Gastrocnemius medialis (tissue), 4 donors: ENCODE measurements around the gene SYNJ2. TPM values are rescaled to one million over a fixed set of nuclear protein-coding genes. Genes with fewer than 3 reads are reported as not detected.

Source experiments
- ATAC-seq, 2 donors: fragments of 150-250 bp; one replicate each; pipeline ENCODE4 v1.9.1; 2016
- DNase-seq, 2 donors: peaks; one replicate each; pipeline ENCODE4 v3.0.0-alpha.2; 2019
- H3K27ac ChIP-seq, 4 donors: fragments of 200-600 bp; sonication (generic); 1 replicate in 1 of 4; 2 replicates in 3 of 4; pipeline ENCODE4 v1.5.1; 2016 to 2018; ENCODE audit warnings: mild to moderate bottlenecking in 2 of 4, moderate library complexity in 1 of 4
- H3K27me3 ChIP-seq, 3 donors: fragments of 200-600 bp; sonication (generic) in 2 of 3; 1 replicate in 1 of 3; 2 replicates in 2 of 3; pipeline versions ENCODE4 v1.5.1 to v1.6.0; 2016 to 2019; ENCODE audit warnings: mild to moderate bottlenecking in 1 of 3, moderate library complexity in 1 of 3
- H3K36me3 ChIP-seq, 2 donors: fragments of 200-600 bp; sonication (generic) in 1 of 2; one replicate each; pipeline ENCODE4 v1.5.1; 2017 to 2018
- H3K4me1 ChIP-seq, 2 donors: fragments of 200-600 bp; sonication (generic) in 1 of 2; one replicate each; pipeline ENCODE4 v1.5.1; 2016 to 2017; ENCODE audit warnings: mild to moderate bottlenecking in 2 of 2
- H3K4me3 ChIP-seq, 4 donors: fragments of 200-600 bp; sonication (generic) in 3 of 4; 1 replicate in 1 of 4; 2 replicates in 3 of 4; pipeline ENCODE4 v1.5.1; 2016 to 2019; ENCODE audit warnings: mild to moderate bottlenecking in 2 of 4
- H3K9me3 ChIP-seq, 3 donors: fragments of 200-600 bp; sonication (generic) in 2 of 3; 1 replicate in 1 of 3; 2 replicates in 2 of 3; pipeline ENCODE4 v1.5.1; 2016 to 2019
- POLR2A ChIP-seq, 2 donors: fragments of 450-650 bp; IDR thresholded peaks; one replicate each; pipeline ENCODE4 v1.6.1; 2017; ENCODE audit warnings: antibody characterized with exemption in 2 of 2, mild to moderate bottlenecking in 2 of 2, moderate library complexity in 2 of 2
- in situ Hi-C, 4 donors: fragments of 200-750 bp; cut with MboI; loops; one replicate each; pipeline versions ENCODE4 v1.15.0 to v1.8.0; 2017; ENCODE audit warnings: low sequenced_read_pairs in 4 of 4
- intact Hi-C: fragments of 100-400 bp; cut with DNase I; formaldehyde crosslinking; loops from one replicate; pipeline ENCODE4 v1.15.1; 2023; ENCODE audit warnings: low total_unique reads
- total RNA-seq, 4 donors: library from RNA; depleted of rRNA; stranded (reverse); fragments of >200 nt; gene quantifications; one replicate each; pipeline versions ENCODE4 v1.1.0 to v1.2.3, GENCODE V29; 2016
- TF ChIP-seq, protein P1 (sequence below), 5 experiments: fragments of 450-650 bp in 3 of 5; fragments of 200-600 bp in 2 of 5; sonication (generic) in 2 of 5; IDR thresholded peaks in 4 of 5; conservative IDR thresholded peaks in 1 of 5; 1 replicate in 4 of 5; 2 replicates in 1 of 5; pipeline ENCODE4 v1.5.1; 2016 to 2019; ENCODE audit warnings: antibody characterized with exemption in 5 of 5, mild to moderate bottlenecking in 3 of 5, moderate library complexity in 3 of 5

SYNJ2 gene
- total RNA-seq, 4 donors from 2014 or later: 3.9 to 17.0 (median 7.0) TPM

DNA sequence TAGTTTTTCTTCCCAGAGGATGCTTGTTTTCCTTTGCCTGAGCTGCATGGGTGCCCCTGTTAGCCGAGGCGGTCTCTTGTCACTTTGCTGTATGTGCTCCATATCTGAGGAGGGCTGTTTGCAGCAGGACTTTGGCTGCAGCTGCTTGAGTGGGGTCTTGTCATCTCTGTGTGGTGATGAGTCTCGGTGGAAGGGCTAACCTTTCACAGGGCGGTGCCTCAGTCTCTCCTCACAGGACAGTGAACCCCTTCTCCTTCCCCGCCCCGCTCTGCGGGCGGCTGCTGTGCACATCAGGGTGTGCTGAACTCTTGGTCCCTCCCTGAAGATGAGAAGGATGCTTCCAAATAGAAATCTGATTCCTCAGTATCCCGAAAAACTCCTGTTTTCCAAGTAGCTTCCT, 75.1 kb downstream of the SYNJ2 start:
- Histone ChIP-seq H3K4me1 (peaks cover 13 to 16% of the 10 kb centered on the region in 2 donors), H3K27ac (no peak overlapping the region), H3K36me3 (no peaks in the 10 kb centered on the region), H3K9me3 (no peaks in the 10 kb centered on the region), H3K4me3 (no peak overlapping the region), H3K27me3 (no peaks in the 10 kb centered on the region)
- DNase-seq (no peak), ATAC-seq (no peak)
- TF ChIP-seq, protein P1, sequence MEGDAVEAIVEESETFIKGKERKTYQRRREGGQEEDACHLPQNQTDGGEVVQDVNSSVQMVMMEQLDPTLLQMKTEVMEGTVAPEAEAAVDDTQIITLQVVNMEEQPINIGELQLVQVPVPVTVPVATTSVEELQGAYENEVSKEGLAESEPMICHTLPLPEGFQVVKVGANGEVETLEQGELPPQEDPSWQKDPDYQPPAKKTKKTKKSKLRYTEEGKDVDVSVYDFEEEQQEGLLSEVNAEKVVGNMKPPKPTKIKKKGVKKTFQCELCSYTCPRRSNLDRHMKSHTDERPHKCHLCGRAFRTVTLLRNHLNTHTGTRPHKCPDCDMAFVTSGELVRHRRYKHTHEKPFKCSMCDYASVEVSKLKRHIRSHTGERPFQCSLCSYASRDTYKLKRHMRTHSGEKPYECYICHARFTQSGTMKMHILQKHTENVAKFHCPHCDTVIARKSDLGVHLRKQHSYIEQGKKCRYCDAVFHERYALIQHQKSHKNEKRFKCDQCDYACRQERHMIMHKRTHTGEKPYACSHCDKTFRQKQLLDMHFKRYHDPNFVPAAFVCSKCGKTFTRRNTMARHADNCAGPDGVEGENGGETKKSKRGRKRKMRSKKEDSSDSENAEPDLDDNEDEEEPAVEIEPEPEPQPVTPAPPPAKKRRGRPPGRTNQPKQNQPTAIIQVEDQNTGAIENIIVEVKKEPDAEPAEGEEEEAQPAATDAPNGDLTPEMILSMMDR (IDR thresholded peaks at IDR 0.05 in 4 of 5, conservative IDR thresholded peaks at IDR 0.05 in 1 of 5): no peak
- intact Hi-C loops (no loop called here), in situ Hi-C loops (no loop called here)

- Histone ChIP-seq H3K4me1 (peaks cover 13 to 16% of the 10 kb centered on the region in 2 donors), H3K27ac (peak overlapping the region in 1 of 4 donors; percentile 5), H3K36me3 (no peaks in the 10 kb centered on the region), H3K4me3 (no peak overlapping the region), H3K27me3 (no peaks in the 10 kb centered on the region), H3K9me3 (no peaks in the 10 kb centered on the region)
- in situ Hi-C loops: no loop called here
- no peak for DNase-seq
- ATAC-seq: no peak
- intact Hi-C loops: no loop called here
- no peak for TF ChIP-seq POLR2A (IDR thresholded peaks at IDR 0.05)
- TF ChIP-seq, protein P1 (IDR thresholded peaks at IDR 0.05 in 4 of 5, conservative IDR thresholded peaks at IDR 0.05 in 1 of 5): no peak
These were observed 75.7 kb downstream of the SYNJ2 start for GRCh38 chr6:158057213-158057987.

GRCh38 chr6:158058171-158058651, 76.5 kb downstream of the SYNJ2 start:
- in situ Hi-C loops: no loop called here
- H3K4me3 ChIP-seq: no peak overlapping the region
- no peaks in the 10 kb centered on the region for H3K27me3 ChIP-seq
- no peaks in the 10 kb centered on the region for H3K36me3 ChIP-seq
- intact Hi-C loops: no loop called here
- ATAC-seq: no peak
- H3K27ac ChIP-seq: no peak overlapping the region
- H3K4me1 ChIP-seq: peaks cover 13 to 16% of the 10 kb centered on the region in 2 donors
- no peak for DNase-seq
- TF ChIP-seq, protein P1 (IDR thresholded peaks at IDR 0.05 in 4 of 5, conservative IDR thresholded peaks at IDR 0.05 in 1 of 5): no peak
- TF ChIP-seq POLR2A (IDR thresholded peaks at IDR 0.05): no peak
- H3K9me3 ChIP-seq: no peaks in the 10 kb centered on the region

DNA sequence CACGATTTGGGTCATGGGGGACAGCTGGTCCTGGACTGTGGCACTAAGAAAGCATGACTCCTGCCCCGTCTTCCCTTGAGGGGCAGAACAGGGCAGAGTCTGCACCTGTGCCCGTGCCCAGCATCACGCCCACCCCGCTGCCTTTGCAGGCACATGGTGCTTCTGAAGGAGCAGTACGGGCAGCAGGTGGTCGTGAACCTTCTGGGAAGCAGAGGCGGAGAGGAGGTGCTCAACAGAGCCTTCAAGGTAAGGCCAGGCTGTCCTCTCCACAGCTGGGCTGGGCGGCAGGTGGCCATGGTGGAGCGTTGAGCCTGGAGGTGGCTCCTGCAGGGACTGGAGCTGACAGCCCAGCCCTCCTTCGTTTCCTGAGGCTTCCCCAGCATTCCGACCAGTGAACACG, 77.4 kb downstream of the SYNJ2 start:
- Histone ChIP-seq H3K4me1 (peaks cover 13 to 16% of the 10 kb centered on the region in 2 donors), H3K9me3 (no peaks in the 10 kb centered on the region), H3K27ac (peak overlapping the region in 2 of 4 donors; percentile 71 to 81), H3K36me3 (no peaks in the 10 kb centered on the region), H3K27me3 (no peaks in the 10 kb centered on the region), H3K4me3 (no peak overlapping the region)
- ATAC-seq (no peak), DNase-seq (no peak)
- intact Hi-C loops: no loop called here
- TF ChIP-seq, protein P1 (IDR thresholded peaks at IDR 0.05 in 4 of 5, conservative IDR thresholded peaks at IDR 0.05 in 1 of 5): no peak
- TF ChIP-seq POLR2A (IDR thresholded peaks at IDR 0.05): no peak
- in situ Hi-C loops: no loop called here
